SK-N-MC (cell line): ENCODE data around the gene SEC14L1.

ENCODE experiments used
- EZH2 ChIP-seq: fragments of 200-600 bp; sonication (generic); IDR thresholded peaks from one replicate; pipeline ENCODE4 v1.6.1; 2017; ENCODE audit warnings: antibody characterized with exemption
- FOXP2 ChIP-seq: optimal IDR thresholded peaks from 2 replicates; pipeline ENCODE3; 2011; ENCODE audit warnings: mild to moderate bottlenecking, moderate library complexity; ENCODE audit not compliant: insufficient read depth; ENCODE audit errors: extremely low read length, control extremely low read depth
- POLR2AphosphoS5 ChIP-seq: IDR thresholded peaks from 2 replicates; pipeline ENCODE4 v1.6.1; 2012; ENCODE audit warnings: mild to moderate bottlenecking, low read depth, low read length, borderline replicate concordance

GRCh38 chr17:77215281-77215680 is 74.5 kb downstream of the SEC14L1 start:
- TF ChIP-seq EZH2 (no peak), POLR2AphosphoS5 (no peak), FOXP2 (no peak)
